ENCODE results near the gene FAAP100.

Gene FAAP100

GRCh38 chr17:81576621-81577277 is 24.6 kb upstream of the FAAP100 start:
- peak; percentile 85 for DNase-seq (ENCODE audit: low read depth)
- Histone ChIP-seq H3K36me3 (ENCODE audit: control insufficient read depth, insufficient read depth, low read length, severe bottlenecking) (peaks cover 60% of the 10 kb centered on the region), H3K9me3 (ENCODE audit: control insufficient read depth, low read length) (no peaks in the 10 kb centered on the region), H3K27me3 (replicated peaks; ENCODE audit: control insufficient read depth, insufficient read depth, low read length) (no peaks in the 10 kb centered on the region), H3K4me1 (ENCODE audit: control insufficient read depth, insufficient read depth, low read length) (peaks cover 47% of the 10 kb centered on the region), H3K9ac (ENCODE audit: low read length) (peak overlapping the region; percentile 76), H3K4me3 (ENCODE audit: low read length) (peak overlapping the region; percentile 61)

GRCh38 chr17:81575836-81576235 is 23.7 kb upstream of the FAAP100 start:
- no peak for DNase-seq (ENCODE audit: low read depth)
- no peaks in the 10 kb centered on the region for H3K9me3 ChIP-seq (ENCODE audit: control insufficient read depth, low read length)
- no peaks in the 10 kb centered on the region for H3K27me3 ChIP-seq (replicated peaks; ENCODE audit: control insufficient read depth, insufficient read depth, low read length)
- peaks cover 64% of the 10 kb centered on the region for H3K36me3 ChIP-seq (ENCODE audit: control insufficient read depth, insufficient read depth, low read length, severe bottlenecking)
- H3K9ac ChIP-seq (ENCODE audit: low read length), result peak overlapping the region; percentile 76
- no peak overlapping the region for H3K4me3 ChIP-seq (ENCODE audit: low read length)
- H3K4me1 ChIP-seq (ENCODE audit: control insufficient read depth, insufficient read depth, low read length), result peaks cover 41% of the 10 kb centered on the region

- DNase-seq (ENCODE audit: low read depth), result no peak
- no peaks in the 10 kb centered on the region for H3K27me3 ChIP-seq (replicated peaks; ENCODE audit: control insufficient read depth, insufficient read depth, low read length)
- H3K9me3 ChIP-seq (ENCODE audit: control insufficient read depth, low read length), result no peaks in the 10 kb centered on the region
- H3K36me3 ChIP-seq (ENCODE audit: control insufficient read depth, insufficient read depth, low read length, severe bottlenecking), result peaks cover 69% of the 10 kb centered on the region
- peaks cover 35% of the 10 kb centered on the region for H3K4me1 ChIP-seq (ENCODE audit: control insufficient read depth, insufficient read depth, low read length)
- no peak overlapping the region for H3K9ac ChIP-seq (ENCODE audit: low read length)
- H3K4me3 ChIP-seq (ENCODE audit: low read length), result no peak overlapping the region
Observed at GRCh38 chr17:81574643-81574956, 22.4 kb upstream of the FAAP100 start.

GRCh38 chr17:81573794-81574642 is 21.9 kb upstream of the FAAP100 start:
- Histone ChIP-seq H3K4me3 (ENCODE audit: low read length) (no peak overlapping the region), H3K9me3 (ENCODE audit: control insufficient read depth, low read length) (no peaks in the 10 kb centered on the region), H3K9ac (ENCODE audit: low read length) (no peak overlapping the region), H3K27me3 (replicated peaks; ENCODE audit: control insufficient read depth, insufficient read depth, low read length) (no peaks in the 10 kb centered on the region), H3K4me1 (ENCODE audit: control insufficient read depth, insufficient read depth, low read length) (peaks cover 33% of the 10 kb centered on the region), H3K36me3 (ENCODE audit: control insufficient read depth, insufficient read depth, low read length, severe bottlenecking) (peaks cover 70% of the 10 kb centered on the region)
- DNase-seq (ENCODE audit: low read depth), result no peak

GRCh38 chr17:81572563-81573168 is 20.5 kb upstream of the FAAP100 start:
- DNase-seq (ENCODE audit: low read depth), result no peak
- H3K4me1 ChIP-seq (ENCODE audit: control insufficient read depth, insufficient read depth, low read length), result peaks cover 32% of the 10 kb centered on the region
- H3K4me3 ChIP-seq (ENCODE audit: low read length), result no peak overlapping the region
- H3K9ac ChIP-seq (ENCODE audit: low read length), result no peak overlapping the region
- peaks cover 71% of the 10 kb centered on the region for H3K36me3 ChIP-seq (ENCODE audit: control insufficient read depth, insufficient read depth, low read length, severe bottlenecking)
- no peaks in the 10 kb centered on the region for H3K9me3 ChIP-seq (ENCODE audit: control insufficient read depth, low read length)
- no peaks in the 10 kb centered on the region for H3K27me3 ChIP-seq (replicated peaks; ENCODE audit: control insufficient read depth, insufficient read depth, low read length)

- Histone ChIP-seq H3K36me3 (ENCODE audit: control insufficient read depth, insufficient read depth, low read length, severe bottlenecking) (peaks cover 72% of the 10 kb centered on the region), H3K9ac (ENCODE audit: low read length) (no peak overlapping the region), H3K27me3 (replicated peaks; ENCODE audit: control insufficient read depth, insufficient read depth, low read length) (no peaks in the 10 kb centered on the region), H3K4me3 (ENCODE audit: low read length) (no peak overlapping the region), H3K4me1 (ENCODE audit: control insufficient read depth, insufficient read depth, low read length) (peaks cover 31% of the 10 kb centered on the region), H3K9me3 (ENCODE audit: control insufficient read depth, low read length) (no peaks in the 10 kb centered on the region)
- DNase-seq (ENCODE audit: low read depth), result no peak
Observed at GRCh38 chr17:81570964-81571363, 18.8 kb upstream of the FAAP100 start.

- peaks cover 34% of the 10 kb centered on the region for H3K4me1 ChIP-seq (ENCODE audit: control insufficient read depth, insufficient read depth, low read length)
- H3K9ac ChIP-seq (ENCODE audit: low read length), result no peak overlapping the region
- DNase-seq (ENCODE audit: low read depth), result no peak
- no peaks in the 10 kb centered on the region for H3K27me3 ChIP-seq (replicated peaks; ENCODE audit: control insufficient read depth, insufficient read depth, low read length)
- H3K9me3 ChIP-seq (ENCODE audit: control insufficient read depth, low read length), result no peaks in the 10 kb centered on the region
- H3K4me3 ChIP-seq (ENCODE audit: low read length), result no peak overlapping the region
- H3K36me3 ChIP-seq (ENCODE audit: control insufficient read depth, insufficient read depth, low read length, severe bottlenecking), result peaks cover 77% of the 10 kb centered on the region
Observed at GRCh38 chr17:81569986-81570514, 17.9 kb upstream of the FAAP100 start.

- Histone ChIP-seq H3K4me3 (ENCODE audit: low read length) (no peak overlapping the region), H3K4me1 (ENCODE audit: control insufficient read depth, insufficient read depth, low read length) (peaks cover 51% of the 10 kb centered on the region), H3K36me3 (ENCODE audit: control insufficient read depth, insufficient read depth, low read length, severe bottlenecking) (peaks cover 71% of the 10 kb centered on the region), H3K9me3 (ENCODE audit: control insufficient read depth, low read length) (no peaks in the 10 kb centered on the region), H3K9ac (ENCODE audit: low read length) (no peak overlapping the region), H3K27me3 (replicated peaks; ENCODE audit: control insufficient read depth, insufficient read depth, low read length) (no peaks in the 10 kb centered on the region)
- no peak for DNase-seq (ENCODE audit: low read depth)
Observed at GRCh38 chr17:81568416-81568815, 16.3 kb upstream of the FAAP100 start.

GRCh38 chr17:81567191-81567590 is 15.0 kb upstream of the FAAP100 start:
- Histone ChIP-seq H3K27me3 (replicated peaks; ENCODE audit: control insufficient read depth, insufficient read depth, low read length) (no peaks in the 10 kb centered on the region), H3K9me3 (ENCODE audit: control insufficient read depth, low read length) (no peaks in the 10 kb centered on the region), H3K9ac (ENCODE audit: low read length) (peak overlapping the region; percentile 72), H3K4me1 (ENCODE audit: control insufficient read depth, insufficient read depth, low read length) (peaks cover 54% of the 10 kb centered on the region), H3K36me3 (ENCODE audit: control insufficient read depth, insufficient read depth, low read length, severe bottlenecking) (peaks cover 69% of the 10 kb centered on the region), H3K4me3 (ENCODE audit: low read length) (peak overlapping the region; percentile 57)
- no peak for DNase-seq (ENCODE audit: low read depth)

GRCh38 chr17:81566461-81567126 is 14.4 kb upstream of the FAAP100 start:
- peak overlapping the region; percentile 72 for H3K9ac ChIP-seq (ENCODE audit: low read length)
- H3K9me3 ChIP-seq (ENCODE audit: control insufficient read depth, low read length), result no peaks in the 10 kb centered on the region
- no peaks in the 10 kb centered on the region for H3K27me3 ChIP-seq (replicated peaks; ENCODE audit: control insufficient read depth, insufficient read depth, low read length)
- H3K36me3 ChIP-seq (ENCODE audit: control insufficient read depth, insufficient read depth, low read length, severe bottlenecking), result peaks cover 72% of the 10 kb centered on the region
- peaks cover 58% of the 10 kb centered on the region for H3K4me1 ChIP-seq (ENCODE audit: control insufficient read depth, insufficient read depth, low read length)
- DNase-seq (ENCODE audit: low read depth), result peak; percentile 95
- peak overlapping the region; percentile 57 for H3K4me3 ChIP-seq (ENCODE audit: low read length)

GRCh38 chr17:81565231-81565630 is 13.1 kb upstream of the FAAP100 start:
- Histone ChIP-seq H3K9ac (ENCODE audit: low read length) (peak overlapping the region; percentile 52), H3K36me3 (ENCODE audit: control insufficient read depth, insufficient read depth, low read length, severe bottlenecking) (peaks cover 70% of the 10 kb centered on the region), H3K9me3 (ENCODE audit: control insufficient read depth, low read length) (no peaks in the 10 kb centered on the region), H3K27me3 (replicated peaks; ENCODE audit: control insufficient read depth, insufficient read depth, low read length) (no peaks in the 10 kb centered on the region), H3K4me1 (ENCODE audit: control insufficient read depth, insufficient read depth, low read length) (peaks cover 64% of the 10 kb centered on the region), H3K4me3 (ENCODE audit: low read length) (no peak overlapping the region)
- no peak for DNase-seq (ENCODE audit: low read depth)

Data from adipocyte (in vitro differentiated cells).